Lower leg skin (tissue), 4 donors: ENCODE data around the gene NRXN3. TPM values are rescaled to one million over a fixed set of nuclear protein-coding genes. Genes with fewer than 3 reads are reported as not detected.

Source experiments
- DNase-seq, 2 donors: peaks; one replicate each; pipeline ENCODE4 v3.0.0-alpha.2; 2019; ENCODE audit warnings: low spot score in 2 of 2
- H3K4me3 ChIP-seq: fragments of 200-600 bp; sonication (generic); 2 replicates; pipeline ENCODE4 v1.5.1; 2017; ENCODE audit warnings: mild to moderate bottlenecking, low read depth; ENCODE audit not compliant: poor library complexity, severe bottlenecking
- CTCF ChIP-seq, 3 donors: fragments of 450-650 bp; IDR thresholded peaks; one replicate each; pipeline ENCODE4 v1.5.1; 2016; ENCODE audit warnings: antibody characterized with exemption in 3 of 3, mild to moderate bottlenecking in 3 of 3, moderate library complexity in 2 of 3
- POLR2A ChIP-seq, 2 donors: fragments of 450-650 bp; IDR thresholded peaks; one replicate each; pipeline ENCODE4 v1.6.1; 2016 to 2017; ENCODE audit warnings: antibody characterized with exemption in 2 of 2, mild to moderate bottlenecking in 1 of 2, moderate library complexity in 1 of 2
- WGBS, 2 donors: methylation state at CpG; one replicate each; pipeline ENCODE4 v1.1.5; 2018; 5-methylcytosine and 5-hydroxymethylcytosine counted together
- intact Hi-C: fragments of 100-400 bp; cut with DNase I; formaldehyde crosslinking; loops from one replicate; pipeline ENCODE4 v1.15.0; 2023; ENCODE audit warnings: low total_unique reads
- total RNA-seq, 4 donors: library from RNA; depleted of rRNA; stranded (reverse); fragments of >200 nt; gene quantifications; one replicate each; pipeline ENCODE4 v1.1.0, GENCODE V29; 2016

Gene NRXN3
- total RNA-seq, 4 donors from 2014 or later = 0.61 to 2.4 (median 1.7) TPM

GRCh38 chr14:79331830-79332229 is 1161.7 kb downstream of the NRXN3 start:
- 76% methylated on average over 4 of the region's 4 CpGs for WGBS, 2 donors
- TF ChIP-seq POLR2A (IDR thresholded peaks at IDR 0.05) (no peak), CTCF (IDR thresholded peaks at IDR 0.05) (no peak)
- intact Hi-C loops = no loop called here
- H3K4me3 ChIP-seq = no peak overlapping the region
- no peak for DNase-seq

- intact Hi-C loops = no loop called here
- TF ChIP-seq POLR2A (IDR thresholded peaks at IDR 0.05) (no peak), CTCF (IDR thresholded peaks at IDR 0.05) (no peak)
- H3K4me3 ChIP-seq = no peak overlapping the region
- 52 to 53% methylated on average over 7 of the region's 7 CpGs for WGBS, 2 donors
- no peak for DNase-seq
Measured at GRCh38 chr14:79332504-79333197, 1162.5 kb downstream of the NRXN3 start.

- TF ChIP-seq POLR2A (IDR thresholded peaks at IDR 0.05) (no peak), CTCF (IDR thresholded peaks at IDR 0.05) (no peak)
- no peak for DNase-seq
- intact Hi-C loops = no loop called here
- H3K4me3 ChIP-seq = no peak overlapping the region
- 18% methylated on average over 1 of the region's 1 CpG for WGBS, 2 donors
Measured at GRCh38 chr14:79333198-79333546, 1163.0 kb downstream of the NRXN3 start.

- intact Hi-C loops = no loop called here
- H3K4me3 ChIP-seq = no peak overlapping the region
- 80 to 92% methylated on average over 2 of the region's 2 CpGs for whole genome bisulfite sequencing, 2 donors
- TF ChIP-seq POLR2A (IDR thresholded peaks at IDR 0.05) (no peak), CTCF (IDR thresholded peaks at IDR 0.05) (no peak)
- DNase-seq = no peak
Measured at GRCh38 chr14:79334272-79334671, 1164.1 kb downstream of the NRXN3 start.

GRCh38 chr14:79337761-79338160 is 1167.6 kb downstream of the NRXN3 start:
- DNase-seq = no peak
- WGBS, 2 donors = 57 to 61% methylated on average over 3 of the region's 3 CpGs
- intact Hi-C loops = no loop called here
- TF ChIP-seq POLR2A (IDR thresholded peaks at IDR 0.05) (no peak), CTCF (IDR thresholded peaks at IDR 0.05) (no peak)
- no peak overlapping the region for H3K4me3 ChIP-seq

- intact Hi-C loops = no loop called here
- WGBS, 2 donors = 46 to 47% methylated on average over 5 of the region's 5 CpGs
- no peak overlapping the region for H3K4me3 ChIP-seq
Measured at GRCh38 chr14:79342942-79343341, 1172.8 kb downstream of the NRXN3 start.

More at GRCh38 chr14:79342942-79343341, 1172.8 kb downstream of the NRXN3 start:
- no peak for DNase-seq
- TF ChIP-seq POLR2A (IDR thresholded peaks at IDR 0.05) (no peak), CTCF (IDR thresholded peaks at IDR 0.05) (no peak)
